Measurements from ENCODE around the gene EYA2.

EYA2 gene

DNA sequence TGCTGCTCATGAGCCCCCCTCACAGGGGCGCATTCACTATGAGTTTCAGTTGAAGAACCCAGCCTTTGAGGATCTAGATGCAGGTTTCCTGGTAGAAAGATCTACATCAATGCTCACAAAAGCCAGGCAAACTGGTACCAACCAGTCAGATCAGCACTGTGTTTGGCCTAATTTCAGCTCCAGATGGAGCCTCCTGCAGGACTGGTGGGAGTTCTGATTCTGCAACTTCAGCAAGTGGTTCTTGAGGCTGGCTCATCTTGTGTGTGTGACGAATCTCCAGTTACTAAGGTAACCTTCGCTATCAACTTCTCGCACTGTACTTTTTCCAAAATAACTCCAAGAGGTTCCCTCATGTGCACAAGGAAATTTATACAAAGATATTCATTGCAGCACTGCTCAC lies 343.1 kb downstream of the EYA2 start:
- no peak for DNase-seq

All from NCI-H1930 (cell line).